Measurements from ENCODE around the gene AADACL3.

DNA sequence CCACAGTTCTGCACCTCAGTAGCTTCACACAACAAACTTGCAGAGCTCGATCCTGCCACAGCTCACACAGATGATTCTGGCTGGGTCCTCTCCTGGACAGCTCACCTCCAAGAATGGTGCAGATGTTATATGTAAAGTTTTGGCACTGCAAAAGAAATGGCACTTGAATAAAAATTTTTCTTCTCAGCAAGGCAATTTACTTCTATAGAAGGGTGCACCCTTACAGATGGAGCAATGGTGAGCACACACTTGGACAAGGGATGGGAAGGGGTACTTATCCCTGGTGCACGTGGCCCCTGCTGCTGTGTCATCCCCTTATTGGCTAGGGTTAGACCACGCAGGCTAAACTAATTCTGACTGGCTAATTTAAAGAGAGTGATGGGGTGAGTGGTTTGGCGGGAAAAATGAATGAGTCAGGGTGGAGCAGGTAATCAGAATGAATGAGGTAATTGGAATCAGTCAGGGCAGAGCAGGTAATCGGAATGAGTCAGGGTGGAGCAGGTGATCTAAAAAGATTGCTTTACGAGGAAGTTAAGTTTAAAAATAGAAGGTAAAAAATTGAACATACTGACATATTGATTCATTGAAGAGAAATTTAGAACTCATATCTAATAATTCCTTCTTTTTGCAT lies 12.0 kb upstream of the AADACL3 start:
- no peak for TF ChIP-seq ELF4 (IDR thresholded peaks at IDR 0.05)
- TF ChIP-seq BHLHE40 (IDR thresholded peaks at IDR 0.05; ENCODE audit: borderline replicate concordance): no peak
- TF ChIP-seq FOXM1 (IDR thresholded peaks at IDR 0.05; ENCODE audit: borderline replicate concordance): no peak
- TF ChIP-seq FOXA1 (IDR thresholded peaks at IDR 0.05): no peak
- no peak for TF ChIP-seq SP1 (IDR thresholded peaks at IDR 0.05)
- no peak for TF ChIP-seq LEF1 (IDR thresholded peaks at IDR 0.05; ENCODE audit: borderline replicate concordance)
